Measurements from ENCODE around the gene NINL. TPM values are rescaled to one million over a fixed set of nuclear protein-coding genes. Genes with fewer than 3 reads are reported as not detected.
A peak's percentile ranks its signal among the peaks of the same experiment; 100 is the strongest.

Gene NINL
- total and polyA plus RNA-seq, 2 of the 8 experiments (the other 6 are each of a cell fraction or from before 2014, with no cell fraction given), result 15.3 to 30.0 TPM

DNA sequence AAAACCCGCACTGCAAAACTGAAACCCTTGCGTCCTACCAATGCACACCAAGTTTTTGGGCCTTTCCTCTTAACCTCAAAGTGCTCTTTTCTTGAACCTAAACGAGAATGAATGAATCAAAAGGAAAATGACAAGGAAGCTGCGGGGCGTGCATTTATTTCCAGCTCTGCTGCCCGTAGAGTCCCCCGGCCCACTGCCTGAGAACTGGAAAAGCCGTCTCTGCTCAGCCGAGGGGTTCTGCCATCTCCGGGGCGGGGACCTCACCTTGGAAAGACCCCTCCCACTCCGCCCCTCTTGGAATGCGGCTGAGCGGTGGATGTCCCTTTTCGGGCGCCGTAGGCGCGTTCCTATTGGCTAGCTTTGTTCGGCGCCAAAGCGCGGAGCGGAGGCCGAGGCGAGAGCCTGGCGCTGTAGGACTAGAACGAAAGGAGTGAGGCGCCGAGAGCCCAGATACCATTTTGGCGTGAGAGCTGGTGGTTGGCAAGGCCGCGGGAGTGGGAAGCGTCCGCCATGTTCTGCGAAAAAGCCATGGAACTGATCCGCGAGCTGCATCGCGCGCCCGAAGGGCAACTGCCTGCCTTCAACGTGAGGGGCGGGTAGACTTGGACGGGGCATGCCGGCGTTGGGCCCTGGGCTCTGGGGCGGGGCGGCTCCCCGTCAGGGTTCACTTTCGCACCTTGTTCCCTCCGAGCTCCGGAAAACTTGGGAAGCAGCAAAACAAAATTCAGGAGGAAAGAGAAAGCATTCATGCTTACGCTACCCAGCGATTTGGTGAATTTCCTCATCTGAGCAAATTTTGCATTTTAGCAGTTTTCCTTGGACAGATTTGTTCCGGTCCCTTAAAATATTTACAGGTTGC lies 177.8 kb downstream of the NINL start, which contains the start of gene GINS1 (continued):
- no peak for TF ChIP-seq SIX5 (IDR thresholded peaks at IDR 0.05; ENCODE audit: low read depth, low read length)
- TF ChIP-seq, protein P1, sequence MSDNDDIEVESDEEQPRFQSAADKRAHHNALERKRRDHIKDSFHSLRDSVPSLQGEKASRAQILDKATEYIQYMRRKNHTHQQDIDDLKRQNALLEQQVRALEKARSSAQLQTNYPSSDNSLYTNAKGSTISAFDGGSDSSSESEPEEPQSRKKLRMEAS (IDR thresholded peaks at IDR 0.05), result peak; percentile 64
- TF ChIP-seq SUZ12 (IDR thresholded peaks at IDR 0.05; ENCODE audit: low read length), result no peak
- TF ChIP-seq FOSL1 (IDR thresholded peaks at IDR 0.05; ENCODE audit: insufficient read depth, low read depth, low read length), result no peak
- TF ChIP-seq SP1 (IDR thresholded peaks at IDR 0.05; ENCODE audit: low read depth, low read length), result peak; percentile 90
- no peak for TF ChIP-seq NRF1 (IDR thresholded peaks at IDR 0.05; ENCODE audit: low read depth, low read length)
- TF ChIP-seq CBX8 (IDR thresholded peaks at IDR 0.05; ENCODE audit: borderline replicate concordance, low read depth, low read length), result no peak
- no peak for TF ChIP-seq RNF2 (IDR thresholded peaks at IDR 0.05; ENCODE audit: borderline replicate concordance, low read depth, low read length, missing control alignments, poor library complexity, severe bottlenecking)

Small RNAs within 50 kb of the gene (small RNA-seq; reads per million reads assigned to genes)
- gene RNU6ATAC17P (ENCODE audit: insufficient read depth), result not detected

Other genes starting within 250 kb of the NINL start
- gene ABHD12, start 194.7 kb downstream of the NINL start, total RNA-seq (2021; fragmentation: NEBNext Ultra II Directional; extraction: Animal tissue kit (Norgen Biotek cat#: 25700)), result 59.5 and 60.5 TPM in 2 replicates
- gene ABHD12, start 194.7 kb downstream of the NINL start, polyA plus RNA-seq (2011; rRNA removed), result 31.3 and 42.8 TPM in 2 replicates
- 68.4 and 69.9 TPM in 2 replicates for gene GINS1, start 177.9 kb downstream of the NINL start, total RNA-seq (2021; fragmentation: NEBNext Ultra II Directional; extraction: Animal tissue kit (Norgen Biotek cat#: 25700))
- 26.3 and 44.7 TPM in 2 replicates for gene GINS1, start 177.9 kb downstream of the NINL start, polyA plus RNA-seq (2011; rRNA removed)
- 6.2 and 6.6 TPM in 2 replicates for gene NANP, start 38.5 kb upstream of the NINL start, total RNA-seq (2021; fragmentation: NEBNext Ultra II Directional; extraction: Animal tissue kit (Norgen Biotek cat#: 25700))
- 2.7 and 3.8 TPM in 2 replicates for gene NANP, start 38.5 kb upstream of the NINL start, polyA plus RNA-seq (2011; rRNA removed)
- gene ZNF337, start 111.3 kb upstream of the NINL start, total RNA-seq (2021; fragmentation: NEBNext Ultra II Directional; extraction: Animal tissue kit (Norgen Biotek cat#: 25700)), result 6.4 and 6.6 TPM in 2 replicates
- 2.3 and 2.8 TPM in 2 replicates for gene ZNF337, start 111.3 kb upstream of the NINL start, polyA plus RNA-seq (2011; rRNA removed)